GM18505 (cell line): ENCODE measurements around the gene SND1.
"Not testable (repeated sequence)": the region's sequence is repeated elsewhere in the genome, so short reads cannot be mapped to it uniquely, and the experiment has no call there.

ENCODE experiments used
- ATAC-seq: cut with Tn5 transposase; IDR thresholded peaks from one replicate; pipeline ENCODE4 v1.9.1; 2021; ENCODE audit not compliant: unreplicated experiment
- POLR2A ChIP-seq: IDR thresholded peaks from 4 replicates; pipeline ENCODE4 v1.6.1; 2011; ENCODE audit warnings: borderline replicate concordance; ENCODE audit not compliant: insufficient read depth, insufficient read length; ENCODE audit errors: extremely low read depth

The SND1 gene

DNA sequence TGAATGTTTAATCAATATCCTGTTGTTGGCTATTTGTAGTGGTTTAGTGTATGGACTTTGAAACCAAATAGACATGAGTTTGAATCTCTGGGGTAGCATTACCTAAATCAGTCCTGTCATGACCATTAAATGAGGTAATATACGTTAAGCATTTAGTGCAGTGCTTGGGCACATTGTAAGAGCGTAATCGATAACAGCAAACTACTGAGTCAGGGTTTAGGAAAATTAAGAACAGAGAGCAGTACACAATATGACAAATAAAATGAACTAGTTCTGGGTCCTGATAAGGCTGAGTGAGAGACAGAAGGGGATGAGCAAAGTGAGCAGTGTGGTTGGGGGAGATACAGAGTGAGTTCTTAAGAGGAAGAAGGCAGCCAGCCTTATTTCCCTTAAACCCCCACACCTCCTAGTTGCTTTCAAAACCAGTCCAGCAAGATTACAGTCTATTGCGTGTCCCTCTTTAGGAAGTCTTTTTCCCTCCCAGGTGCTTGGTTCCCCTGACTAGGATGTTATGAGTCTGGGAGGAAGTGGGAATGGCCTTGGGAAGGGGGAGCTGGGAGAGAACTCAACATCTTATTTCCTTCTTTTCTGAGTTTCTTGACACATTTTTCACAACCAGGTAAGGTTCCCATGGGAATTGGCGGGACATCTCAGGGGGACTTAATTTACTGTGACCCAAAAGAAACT, 171.0 kb downstream of the SND1 start:
- no peak for ATAC-seq
- TF ChIP-seq POLR2A, result no peak

DNA sequence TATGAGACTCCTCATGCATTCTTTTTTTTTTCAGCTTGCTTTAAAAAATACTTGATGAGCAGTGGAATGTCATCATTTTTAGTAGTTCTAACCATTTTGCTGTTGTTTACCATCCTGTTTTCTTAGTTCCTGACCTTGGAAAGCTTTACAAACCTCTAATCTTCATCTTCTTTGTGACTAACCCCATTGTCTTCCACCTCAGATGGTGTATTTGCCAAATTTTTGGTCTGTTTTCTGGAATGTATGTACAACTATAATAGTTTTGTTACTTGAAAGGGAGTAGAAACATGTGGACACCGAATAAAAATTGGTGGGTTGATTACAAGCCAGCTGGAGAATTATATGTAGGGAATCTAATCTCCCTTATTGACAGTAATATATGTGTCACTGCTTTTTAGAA, 172.7 kb downstream of the SND1 start:
- ATAC-seq, result no peak
- no peak for TF ChIP-seq POLR2A

DNA sequence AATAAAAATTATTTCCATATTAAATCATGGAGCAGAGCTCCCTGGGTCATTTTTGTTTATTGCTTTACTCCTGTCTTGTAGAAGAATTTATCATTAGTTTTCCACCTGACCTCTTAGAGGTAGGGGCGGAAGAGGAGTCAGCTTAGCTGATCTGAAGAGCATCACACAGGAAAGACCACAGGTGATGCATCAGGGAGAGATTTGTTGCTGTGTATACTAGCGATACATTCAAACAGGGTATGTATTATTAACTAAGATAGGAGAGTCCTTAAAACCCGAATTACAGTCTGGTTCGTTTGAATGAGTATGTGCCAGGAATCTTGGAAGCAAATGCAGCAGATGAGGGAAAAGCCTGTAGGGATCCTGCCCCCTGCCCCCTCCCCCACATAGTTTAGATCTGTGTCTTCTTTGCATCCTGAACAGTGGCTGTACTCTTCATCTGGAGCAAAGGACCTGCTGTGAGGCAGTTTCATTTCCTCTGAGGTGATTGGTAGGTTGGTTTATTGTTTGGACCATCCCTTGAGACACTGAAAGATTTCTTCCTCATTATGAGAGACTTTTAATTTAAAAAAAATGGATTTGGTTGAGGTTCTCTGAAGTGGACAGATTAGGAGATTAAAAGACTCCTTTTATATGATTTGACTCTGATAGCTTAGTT, 177.0 kb downstream of the SND1 start:
- ATAC-seq, result peak; percentile 68
- TF ChIP-seq POLR2A, result no peak

DNA sequence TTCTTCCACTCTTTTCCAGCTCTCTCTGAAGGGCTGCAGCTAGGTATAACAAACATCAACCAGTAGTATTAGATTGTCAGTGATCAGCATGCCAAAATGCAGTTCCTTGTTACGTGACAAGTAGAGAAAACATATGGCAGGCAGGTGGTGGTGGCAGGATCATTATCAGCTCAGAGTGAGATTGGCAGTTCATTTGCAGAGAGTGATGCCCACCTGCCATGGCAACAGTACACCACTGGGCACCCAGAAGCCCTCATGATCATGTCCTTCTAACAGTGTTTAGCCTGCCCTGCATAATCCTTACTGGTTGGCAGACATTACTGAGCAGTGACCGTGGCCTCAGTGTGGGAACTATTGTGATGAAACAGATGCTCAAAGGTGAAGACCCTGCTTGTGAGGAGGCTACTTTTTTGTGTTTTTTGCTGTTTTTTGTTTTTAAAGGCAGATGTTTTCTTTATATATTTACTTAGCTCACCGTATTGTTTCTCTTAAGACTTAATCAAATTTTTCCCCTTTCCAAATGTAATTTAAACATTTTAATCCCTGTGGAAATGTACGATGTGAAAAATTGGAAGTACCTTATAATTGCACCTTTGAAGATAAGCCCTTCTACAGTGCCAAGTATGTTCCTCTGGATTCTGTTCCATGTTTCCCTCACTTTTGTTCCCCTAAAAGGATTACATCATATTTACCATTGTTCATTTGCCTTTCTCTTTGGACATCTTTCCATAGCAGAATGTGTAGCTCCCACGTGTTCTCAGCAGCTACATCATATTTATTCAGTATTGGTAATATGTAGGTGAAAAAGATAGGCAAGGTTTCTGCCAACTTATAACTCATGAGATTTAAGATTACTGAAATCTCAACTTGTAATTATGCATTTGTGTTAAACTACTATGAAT, 179.6 kb downstream of the SND1 start:
- no peak for TF ChIP-seq POLR2A

DNA sequence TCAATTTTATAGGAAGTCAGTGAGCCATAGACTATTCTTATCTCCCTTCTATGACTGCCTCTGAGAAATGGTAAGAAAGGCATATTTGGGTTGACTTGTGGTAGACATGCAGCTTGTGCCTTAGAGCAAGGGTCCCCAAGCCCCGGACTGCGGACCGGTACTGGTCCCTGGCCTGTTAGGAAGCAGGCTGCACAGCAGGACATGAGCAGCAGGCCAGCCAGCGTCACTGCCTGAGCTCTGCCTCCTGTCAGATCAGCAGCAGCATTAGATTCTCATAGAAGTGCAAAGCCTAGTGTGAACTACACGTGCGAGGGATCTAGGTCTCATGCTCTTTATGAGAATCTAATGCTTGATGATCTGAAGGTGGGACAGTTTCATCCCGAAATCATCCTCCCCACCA, 180.6 kb downstream of the SND1 start:
- ATAC-seq, result no peak
- TF ChIP-seq POLR2A, result no peak

More for the DNA sequence above, 179.6 kb downstream of the SND1 start:
- ATAC-seq, result no peak

DNA sequence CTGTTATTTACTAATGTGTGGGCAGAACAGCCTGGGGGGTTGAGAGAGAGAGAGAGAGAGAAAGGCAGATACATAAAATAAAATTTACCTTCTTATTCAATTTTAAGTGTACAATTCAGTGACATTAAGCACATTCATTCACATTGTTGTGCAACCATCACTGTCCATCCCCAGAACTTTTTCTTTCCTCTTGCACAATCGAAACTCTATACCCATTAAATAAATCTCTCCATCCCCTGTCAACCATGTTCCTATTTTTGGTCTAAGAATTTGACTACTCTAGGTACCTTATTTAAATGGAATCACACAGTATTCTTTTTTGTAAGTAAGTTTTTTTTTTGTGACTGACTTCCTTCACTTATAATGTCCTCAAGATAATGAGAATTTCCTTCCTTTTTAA, 181.6 kb downstream of the SND1 start:
- TF ChIP-seq POLR2A, result no peak
- no peak for ATAC-seq

DNA sequence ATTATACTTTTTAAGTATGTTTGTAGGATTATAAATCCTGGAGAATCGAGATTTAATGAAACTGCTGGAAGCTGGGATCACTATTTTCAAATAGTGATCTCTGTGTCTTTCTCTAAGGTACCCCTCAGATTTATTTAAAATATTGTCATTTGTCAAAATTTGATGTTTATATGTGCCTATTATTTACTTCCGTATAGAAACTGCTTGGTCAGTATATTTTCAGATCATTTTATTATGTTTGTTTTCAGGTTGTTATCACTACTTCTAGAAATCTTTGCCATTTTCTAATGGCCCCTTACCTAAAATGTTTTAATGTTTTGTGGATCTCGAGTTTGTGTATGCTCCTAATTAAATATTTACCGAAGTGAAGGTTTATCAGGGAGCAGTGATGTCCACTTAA, 183.7 kb downstream of the SND1 start:
- no peak for TF ChIP-seq POLR2A
- no peak for ATAC-seq

DNA sequence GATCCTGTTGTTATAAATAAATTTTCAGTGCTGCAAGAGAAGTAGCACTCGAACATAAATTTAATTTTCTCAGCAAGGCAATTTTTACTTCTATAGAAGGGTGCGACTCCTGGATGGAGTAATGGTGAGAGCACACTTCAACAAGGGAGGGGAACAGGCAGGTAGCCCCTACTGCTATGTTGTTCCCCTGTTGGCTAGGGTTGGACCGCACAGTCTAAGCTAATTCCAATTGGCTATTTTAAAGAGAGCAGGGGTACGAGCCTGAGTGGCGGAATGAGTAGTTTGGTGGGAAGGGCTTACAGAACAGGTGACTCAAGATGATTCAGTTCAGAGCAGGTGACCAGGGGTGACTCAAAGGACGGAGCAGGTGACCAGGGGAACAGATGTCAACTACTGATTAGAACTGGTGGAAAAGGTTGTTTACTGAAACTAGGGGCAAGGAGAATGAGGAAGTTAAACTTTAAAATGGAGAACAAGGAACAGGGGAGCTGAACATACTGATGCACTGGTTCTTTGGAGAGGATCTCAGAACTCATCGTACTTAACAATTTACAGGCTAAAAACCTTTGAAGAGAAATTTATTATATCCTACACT, 185.9 kb downstream of the SND1 start:
- ATAC-seq, result not testable (repeated sequence)

DNA sequence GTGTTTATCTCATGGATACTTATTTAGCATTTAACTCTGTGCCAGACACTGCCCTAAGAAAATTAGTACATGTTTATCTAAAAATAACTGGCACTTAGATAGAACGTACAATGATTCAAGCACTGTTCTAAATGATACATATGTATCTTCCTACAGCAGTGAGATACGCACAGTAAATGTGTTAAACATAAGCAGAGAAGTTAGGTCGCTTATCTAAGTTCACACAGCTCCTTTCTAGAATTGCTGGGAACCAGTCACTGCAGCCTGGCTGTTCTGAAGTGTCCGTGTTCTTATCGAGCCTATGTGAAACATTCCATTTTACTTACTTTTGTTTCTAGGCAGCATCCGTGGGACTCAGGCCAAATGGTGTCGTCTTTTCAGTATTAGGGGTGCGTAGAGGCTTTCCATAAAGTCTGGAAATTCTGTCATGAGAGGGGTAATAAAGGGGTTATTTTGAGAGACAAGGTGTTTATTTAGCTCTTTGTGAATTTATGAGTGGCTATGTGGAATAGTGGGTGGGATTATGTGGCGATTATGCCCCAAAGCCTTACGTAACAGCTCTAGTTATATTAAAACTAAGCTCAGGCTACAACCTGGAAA, 186.9 kb downstream of the SND1 start:
- no peak for ATAC-seq

DNA sequence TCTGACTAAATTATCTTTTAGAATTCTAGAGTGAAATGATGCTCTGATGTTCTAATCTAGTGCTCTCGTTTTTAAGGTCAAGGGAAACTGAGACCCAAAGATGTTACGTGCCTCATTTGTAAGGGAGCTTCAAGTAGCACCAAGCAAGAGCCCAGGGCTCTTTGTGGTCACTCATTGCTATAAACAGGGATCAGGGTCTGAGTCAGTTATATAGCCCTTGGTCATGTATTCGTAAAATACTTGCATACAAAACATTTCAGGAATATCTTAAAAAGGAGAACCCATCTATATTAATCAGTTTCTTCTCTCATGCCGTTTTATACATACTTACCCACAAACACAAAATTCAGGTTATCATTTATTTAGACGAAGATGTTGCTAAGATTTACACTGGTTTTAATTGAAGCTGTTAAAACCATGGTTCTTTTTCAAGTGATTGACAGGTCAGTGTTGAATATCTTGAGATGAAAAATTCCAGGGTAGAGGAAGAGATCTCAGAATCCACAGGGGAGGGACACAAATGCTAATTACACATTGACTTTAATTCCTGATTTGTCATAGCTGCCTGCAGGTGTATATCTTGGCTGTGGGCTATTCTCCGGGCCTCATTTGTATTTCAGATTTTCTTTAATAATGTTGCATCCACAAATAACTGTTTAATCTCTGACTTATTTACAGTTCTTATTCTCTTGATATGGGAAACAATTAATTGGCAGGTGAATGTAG, 188.4 kb downstream of the SND1 start:
- no peak for TF ChIP-seq POLR2A
- no peak for ATAC-seq

More for the DNA sequence above, 186.9 kb downstream of the SND1 start:
- TF ChIP-seq POLR2A, result no peak

DNA sequence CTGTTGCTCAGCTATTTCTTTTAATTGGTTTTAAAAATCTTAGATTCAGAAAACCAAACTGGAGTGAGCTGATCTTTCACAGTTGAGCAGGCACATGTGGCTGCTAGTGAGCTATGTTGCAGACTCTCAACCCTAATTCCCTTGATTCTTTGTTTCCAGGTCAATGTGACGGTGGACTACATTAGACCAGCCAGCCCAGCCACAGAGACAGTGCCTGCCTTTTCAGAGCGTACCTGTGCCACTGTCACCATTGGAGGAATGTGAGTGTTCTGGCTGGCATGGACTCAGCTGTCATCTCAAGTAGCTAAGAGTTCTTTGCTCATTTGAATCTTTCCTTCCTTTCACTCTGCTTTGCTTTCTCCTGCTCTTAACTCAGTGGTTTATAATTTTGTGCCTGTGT, 192.2 kb downstream of the SND1 start:
- no peak for TF ChIP-seq POLR2A
- ATAC-seq, result no peak

DNA sequence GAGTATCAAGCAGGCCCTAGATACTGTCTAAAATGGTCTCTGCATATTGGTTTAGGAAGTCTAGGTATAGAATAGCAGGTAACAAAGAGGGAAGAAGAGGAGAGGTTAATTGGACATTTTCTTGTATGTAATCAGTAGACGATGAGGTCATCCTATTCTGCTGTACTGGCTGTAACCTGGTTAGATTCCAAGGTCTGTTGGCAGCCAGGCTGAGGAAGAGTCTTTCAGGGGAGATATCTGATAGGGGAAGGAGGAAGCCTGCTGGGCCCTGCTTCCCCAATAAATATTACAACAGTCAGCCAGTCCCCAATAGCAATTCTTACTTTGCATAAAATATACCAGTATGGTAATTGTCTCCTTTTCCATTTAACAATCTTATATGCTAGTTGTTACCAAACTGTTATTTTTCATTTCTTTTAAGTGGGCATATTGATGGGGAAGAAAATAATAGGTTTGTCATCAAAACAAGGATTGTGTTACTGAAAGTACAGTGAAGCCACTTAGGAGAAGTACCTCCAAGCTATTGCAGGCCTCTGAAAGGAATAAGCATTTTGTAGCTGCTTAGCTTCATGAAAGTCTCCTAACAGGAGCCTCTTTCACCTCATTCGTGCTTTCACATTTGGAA, 192.8 kb downstream of the SND1 start:
- no peak for TF ChIP-seq POLR2A
- ATAC-seq, result no peak
